Effector memory CD8-positive, alpha-beta T cell (primary cell): ENCODE data around the gene KCNQ2.

Experiments used
- ATAC-seq: fragments of 150-1000 bp; cut with Tn5 transposase; replicated peaks from 2 replicates; pipeline ENCODE4 v1.10.0; 2021; ENCODE audit warnings: mild to moderate bottlenecking, moderate library complexity
- DNase-seq, 3 experiments: peaks; one replicate each; pipeline ENCODE4 v3.0.0; 2021
- H3K27ac Mint-ChIP-seq, 2 donors: one replicate each; pipeline ENCODE4 v1.8.0; 2022; ENCODE audit warnings: mild to moderate bottlenecking in 2 of 2, mixed read lengths in 2 of 2, moderate library complexity in 2 of 2
- H3K27me3 Mint-ChIP-seq, 2 donors: one replicate each; pipeline ENCODE4 v1.8.0; 2022; ENCODE audit warnings: mixed read lengths in 2 of 2
- H3K36me3 Mint-ChIP-seq: one replicate; pipeline ENCODE4 v1.8.0; 2022; ENCODE audit warnings: mild to moderate bottlenecking, moderate library complexity, mixed read lengths; ENCODE audit not compliant: insufficient read depth
- H3K4me1 Mint-ChIP-seq, 2 donors: one replicate each; pipeline ENCODE4 v1.8.0; 2022; ENCODE audit warnings: low read depth in 2 of 2, mixed read lengths in 2 of 2
- H3K4me3 Mint-ChIP-seq, 2 donors: one replicate each; pipeline ENCODE4 v1.8.0; 2022; ENCODE audit warnings: mild to moderate bottlenecking in 2 of 2, mixed read lengths in 2 of 2, moderate library complexity in 2 of 2
- H3K9me3 Mint-ChIP-seq, 2 donors: one replicate each; pipeline ENCODE4 v1.8.0; 2022; ENCODE audit warnings: mixed read lengths in 2 of 2

KCNQ2 gene

DNA sequence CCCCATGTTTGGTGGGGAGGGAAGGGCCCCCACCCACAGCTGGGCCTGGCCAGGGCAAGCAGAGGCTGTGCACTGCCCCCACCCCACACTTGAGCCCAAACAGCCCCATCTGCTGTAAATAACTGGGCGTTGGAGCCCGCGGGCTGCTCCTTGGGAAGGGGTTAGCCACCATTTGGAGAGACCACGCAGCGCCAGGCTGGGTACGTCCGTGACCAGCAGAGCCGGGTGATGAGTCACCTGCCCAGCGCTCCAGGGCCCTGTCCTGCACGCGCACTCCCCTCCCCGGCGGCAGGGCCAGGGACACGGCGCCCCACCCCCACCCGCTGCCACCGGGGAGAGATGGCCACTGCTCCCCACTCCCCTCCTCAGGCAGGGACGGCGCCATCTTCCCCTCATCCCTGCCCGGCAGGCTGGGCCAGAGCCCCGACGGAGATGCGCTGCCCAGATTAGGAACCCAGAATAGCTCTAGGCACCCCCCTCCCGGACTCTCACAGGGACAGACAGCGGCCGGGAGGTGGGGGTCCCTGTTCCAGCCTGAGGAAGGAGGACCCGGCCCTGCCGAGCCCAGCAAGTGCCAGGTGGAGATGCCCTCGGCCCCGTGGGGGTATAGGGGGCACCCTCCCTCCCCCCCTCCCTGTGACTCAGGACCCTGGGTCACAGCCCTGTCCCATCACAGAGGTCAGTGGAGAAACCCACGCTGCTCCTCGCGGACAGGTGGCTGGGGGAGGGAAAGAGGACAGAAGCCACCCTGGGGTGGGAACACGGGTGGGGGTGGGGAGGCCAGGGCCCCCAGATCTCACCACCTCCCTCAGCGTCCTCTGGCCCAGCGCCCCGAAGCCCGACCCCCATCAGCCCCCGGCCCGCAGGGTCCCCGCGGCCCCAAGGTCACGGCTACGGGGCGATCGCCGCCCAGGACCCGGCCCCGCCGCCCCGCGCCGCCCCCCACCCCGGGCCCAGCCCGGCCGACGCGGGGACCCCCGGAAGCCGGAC lies 25.8 kb upstream of the KCNQ2 start:
- no peak for DNase-seq
- H3K27me3 Mint-ChIP-seq: peaks cover 5 to 16% of the 10 kb centered on the region in 2 donors
- no peaks in the 10 kb centered on the region for H3K9me3 Mint-ChIP-seq
- peak overlapping the region; percentile 51 to 62 for H3K4me3 Mint-ChIP-seq
- ATAC-seq: no peak
- peaks cover 0 to 5% of the 10 kb centered on the region in 2 donors for H3K4me1 Mint-ChIP-seq
- no peak overlapping the region for H3K27ac Mint-ChIP-seq
- no peaks in the 10 kb centered on the region for H3K36me3 Mint-ChIP-seq

DNA sequence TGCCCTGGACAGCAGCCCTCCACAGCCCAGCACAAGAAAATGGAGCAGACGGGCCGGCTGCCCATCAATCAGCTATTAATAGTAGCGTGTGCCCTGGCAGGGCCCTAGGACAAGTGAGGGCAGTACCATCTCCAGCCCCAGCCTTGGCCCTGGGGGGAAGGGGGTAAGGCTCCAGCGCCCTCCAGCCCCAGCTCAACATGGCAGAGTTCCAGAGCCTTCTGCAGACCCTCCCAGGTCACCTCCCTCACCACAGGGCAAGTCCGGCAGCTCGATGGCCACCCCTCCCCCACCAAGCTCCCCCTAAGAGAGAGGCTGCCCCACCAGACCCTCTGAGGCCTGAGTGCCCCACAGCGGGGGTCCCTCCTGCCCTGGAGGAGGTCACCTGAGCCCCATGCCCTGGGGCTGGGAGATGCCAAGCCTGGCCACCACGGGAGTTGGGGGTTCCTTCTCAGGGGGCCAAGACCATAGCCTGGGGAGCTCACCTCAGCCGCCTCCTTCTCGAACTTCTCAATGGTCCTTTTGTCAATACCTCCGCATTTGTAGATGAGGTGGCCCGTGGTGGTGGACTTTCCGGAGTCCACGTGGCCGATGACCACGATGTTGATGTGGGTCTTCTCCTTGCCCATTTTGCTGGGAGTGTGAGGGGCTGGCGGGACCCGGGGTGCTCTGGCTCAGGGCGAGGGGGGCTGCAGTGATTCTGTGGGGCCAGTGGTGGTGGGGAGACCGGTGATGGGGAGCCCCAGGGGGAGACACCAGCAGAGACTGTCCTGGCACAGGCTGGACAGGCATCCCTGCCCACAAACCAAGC lies 24.9 kb upstream of the KCNQ2 start:
- H3K27ac Mint-ChIP-seq: no peak overlapping the region
- H3K27me3 Mint-ChIP-seq: peaks cover 5 to 16% of the 10 kb centered on the region in 2 donors
- no peaks in the 10 kb centered on the region for H3K9me3 Mint-ChIP-seq
- DNase-seq (no peak), ATAC-seq (no peak)
- H3K4me3 Mint-ChIP-seq: peak overlapping the region; percentile 31 to 62
- H3K4me1 Mint-ChIP-seq: peaks cover 0 to 5% of the 10 kb centered on the region in 2 donors
- no peaks in the 10 kb centered on the region for H3K36me3 Mint-ChIP-seq

GRCh38 chr20:63496596-63497120 lies 24.2 kb upstream of the KCNQ2 start:
- peak overlapping the region; percentile 48 to 62 for H3K4me3 Mint-ChIP-seq
- no peaks in the 10 kb centered on the region for H3K36me3 Mint-ChIP-seq
- no peak for ATAC-seq
- no peaks in the 10 kb centered on the region for H3K9me3 Mint-ChIP-seq
- no peak for DNase-seq
- peaks cover 0 to 5% of the 10 kb centered on the region in 2 donors for H3K4me1 Mint-ChIP-seq
- peaks cover 5 to 20% of the 10 kb centered on the region in 2 donors for H3K27me3 Mint-ChIP-seq
- no peak overlapping the region for H3K27ac Mint-ChIP-seq

DNA sequence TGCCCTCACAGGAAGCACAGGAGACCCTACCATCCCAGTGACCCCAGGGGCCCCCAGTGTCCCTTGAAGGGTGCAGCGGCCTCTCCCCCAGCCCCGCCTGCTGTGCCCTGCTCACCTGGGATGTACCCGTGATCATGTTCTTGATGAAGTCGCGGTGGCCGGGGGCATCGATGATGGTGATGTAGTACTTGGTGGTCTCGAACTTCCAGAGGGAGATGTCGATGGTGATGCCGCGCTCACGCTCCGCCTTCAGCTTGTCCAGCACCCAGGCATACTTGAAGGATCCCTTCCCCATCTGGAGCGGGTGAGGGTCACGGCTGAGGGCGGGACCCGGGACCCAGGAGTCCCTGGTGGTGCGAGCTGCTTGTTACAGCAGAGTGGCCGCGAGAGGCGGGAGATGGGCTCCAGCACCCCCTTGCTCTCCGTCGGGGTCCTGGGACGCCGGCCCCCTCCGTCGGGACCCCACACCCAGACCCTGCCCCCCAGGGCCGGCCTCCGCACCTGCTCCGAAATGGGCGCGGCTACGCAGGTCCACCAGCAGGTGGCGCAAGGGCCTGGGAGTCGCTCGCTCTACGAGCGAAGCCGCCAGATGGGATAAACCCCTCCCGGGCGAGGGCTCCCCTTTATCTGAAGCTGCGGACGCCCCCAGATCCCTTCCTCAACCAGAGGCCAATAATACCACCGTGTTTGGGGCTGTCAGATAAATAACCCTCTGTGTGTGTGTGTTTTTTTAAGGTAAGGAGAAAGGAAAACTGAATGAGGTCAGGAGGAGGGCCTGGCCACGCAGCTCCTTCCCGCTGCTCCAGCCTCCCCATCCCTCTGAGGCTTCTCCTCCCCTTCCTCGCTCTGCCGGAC lies 23.5 kb upstream of the KCNQ2 start:
- DNase-seq: peak; percentile 73 to 74 (median 73)
- H3K9me3 Mint-ChIP-seq: no peaks in the 10 kb centered on the region
- H3K4me1 Mint-ChIP-seq: peaks cover 0 to 5% of the 10 kb centered on the region in 2 donors
- peak; percentile 66 for ATAC-seq
- no peak overlapping the region for H3K27ac Mint-ChIP-seq
- H3K4me3 Mint-ChIP-seq: peak overlapping the region; percentile 48 to 58
- H3K27me3 Mint-ChIP-seq: peaks cover 5 to 27% of the 10 kb centered on the region in 2 donors
- no peaks in the 10 kb centered on the region for H3K36me3 Mint-ChIP-seq

- H3K9me3 Mint-ChIP-seq: no peaks in the 10 kb centered on the region
- DNase-seq (no peak), ATAC-seq (no peak)
- no peaks in the 10 kb centered on the region for H3K36me3 Mint-ChIP-seq
- no peak overlapping the region for H3K4me3 Mint-ChIP-seq
- H3K27ac Mint-ChIP-seq: no peak overlapping the region
- H3K4me1 Mint-ChIP-seq: peaks cover 0 to 5% of the 10 kb centered on the region in 2 donors
- H3K27me3 Mint-ChIP-seq: peaks cover 5 to 33% of the 10 kb centered on the region in 2 donors
Observed at GRCh38 chr20:63495167-63495720, 22.8 kb upstream of the KCNQ2 start.

DNA sequence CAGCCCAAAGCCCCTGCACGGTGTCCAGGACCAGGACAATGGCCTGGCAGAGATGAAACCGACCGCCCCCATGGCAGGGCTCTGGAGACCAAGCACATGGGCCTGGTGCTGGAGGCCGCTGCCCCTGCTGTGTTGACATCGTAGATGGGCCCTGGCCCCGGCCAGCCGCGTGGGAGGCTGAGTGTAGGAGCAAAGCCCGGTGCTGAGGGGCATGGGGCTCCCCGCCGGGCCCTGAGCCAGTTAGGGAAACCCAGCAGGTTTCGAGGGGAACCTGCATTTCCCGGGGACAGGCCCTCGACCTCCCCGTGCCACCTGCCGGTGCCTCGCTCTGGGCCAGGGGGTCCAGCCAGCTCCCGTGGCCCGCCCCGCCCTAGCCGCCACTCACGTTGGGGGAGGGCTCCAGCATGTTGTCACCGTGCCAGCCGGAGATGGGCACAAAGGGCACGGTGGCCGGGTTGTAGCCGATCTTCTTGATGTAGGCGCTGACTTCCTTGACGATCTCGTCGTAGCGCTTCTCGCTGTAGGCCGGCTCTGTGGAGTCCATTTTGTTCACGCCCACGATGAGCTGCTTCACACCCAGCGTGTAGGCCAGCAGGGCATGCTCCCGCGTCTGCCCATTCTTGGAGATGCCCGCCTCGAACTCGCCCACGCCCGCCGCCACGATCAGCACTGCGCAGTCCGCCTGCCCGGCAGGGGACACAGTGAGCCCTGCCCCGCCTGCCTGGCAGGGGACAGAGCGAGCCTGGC lies 22.1 kb upstream of the KCNQ2 start:
- H3K27me3 Mint-ChIP-seq: peaks cover 5 to 40% of the 10 kb centered on the region in 2 donors

DNA sequence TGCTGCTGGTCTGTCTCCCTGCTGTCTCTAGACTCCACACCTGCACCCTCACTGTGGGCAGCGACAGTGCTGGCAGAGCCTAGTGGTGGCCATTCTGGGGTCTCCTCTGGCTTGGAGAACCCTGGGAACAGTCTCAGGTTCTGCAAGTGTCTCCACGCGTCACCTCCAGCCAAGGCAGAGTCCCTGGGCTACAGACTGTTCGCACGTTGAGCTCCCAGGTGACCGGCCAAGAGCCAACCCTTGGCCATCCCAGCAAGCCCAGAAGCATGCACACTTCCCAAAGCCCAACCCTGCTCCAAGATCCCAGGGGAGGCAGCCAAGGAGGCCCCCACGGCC lies 21.6 kb upstream of the KCNQ2 start:
- ATAC-seq: no peak
- Mint-ChIP-seq H3K4me1 (peaks cover 0 to 5% of the 10 kb centered on the region in 2 donors), H3K27ac (no peak overlapping the region), H3K4me3 (no peak overlapping the region), H3K9me3 (no peaks in the 10 kb centered on the region), H3K36me3 (no peaks in the 10 kb centered on the region), H3K27me3 (peaks cover 5 to 45% of the 10 kb centered on the region in 2 donors)
- DNase-seq: no peak

More for the DNA sequence above, 22.1 kb upstream of the KCNQ2 start:
- Mint-ChIP-seq H3K4me3 (no peak overlapping the region), H3K27ac (no peak overlapping the region), H3K36me3 (no peaks in the 10 kb centered on the region), H3K9me3 (no peaks in the 10 kb centered on the region), H3K4me1 (peaks cover 0 to 5% of the 10 kb centered on the region in 2 donors)
- no peak for DNase-seq
- no peak for ATAC-seq

DNA sequence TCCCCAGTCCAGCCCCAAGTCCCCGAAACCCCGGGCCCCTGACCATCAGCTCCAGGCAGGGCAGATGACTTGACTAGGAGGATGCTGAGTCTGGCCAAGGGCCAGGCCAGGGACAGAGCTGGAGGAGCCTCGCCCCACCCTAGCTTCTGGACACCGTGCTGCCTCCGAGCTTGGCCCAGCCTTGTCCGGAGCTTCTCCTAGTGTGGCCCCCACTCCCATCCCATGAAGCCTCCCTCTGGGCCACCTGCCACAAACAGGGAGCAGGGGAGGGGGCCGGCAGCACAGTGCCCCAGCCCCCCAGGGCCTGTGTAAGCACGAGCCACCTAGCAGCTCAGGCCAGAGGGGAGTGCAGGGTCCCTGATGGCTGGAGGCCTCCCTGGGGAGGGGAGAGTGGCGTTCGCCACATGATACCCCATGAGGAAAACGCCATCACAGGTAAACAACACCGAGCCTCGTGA lies 21.1 kb upstream of the KCNQ2 start:
- Mint-ChIP-seq H3K4me3 (no peak overlapping the region), H3K4me1 (peaks cover 0 to 5% of the 10 kb centered on the region in 2 donors), H3K27ac (no peak overlapping the region), H3K9me3 (no peaks in the 10 kb centered on the region), H3K27me3 (peaks cover 5 to 45% of the 10 kb centered on the region in 2 donors), H3K36me3 (no peaks in the 10 kb centered on the region)
- ATAC-seq (no peak), DNase-seq (no peak)

DNA sequence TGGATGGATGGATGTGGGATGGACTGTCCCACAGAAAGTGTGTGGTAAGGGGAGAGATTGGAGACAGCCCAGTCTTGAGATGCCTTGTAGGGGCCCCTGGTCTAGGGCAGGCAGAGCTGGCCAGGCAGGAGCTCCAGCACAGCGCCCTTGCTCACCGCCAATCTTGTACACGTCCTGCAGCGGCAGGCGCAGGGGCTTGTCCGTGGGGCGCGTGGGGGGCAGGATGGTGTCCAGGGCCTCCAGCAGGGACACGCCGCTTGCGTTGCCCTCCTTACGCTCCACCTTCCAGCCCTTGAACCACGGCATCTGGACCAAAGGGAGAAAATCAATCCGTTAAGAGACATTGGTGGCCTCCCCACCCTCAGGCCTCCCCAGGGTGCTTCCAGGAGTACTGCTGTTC lies 20.5 kb upstream of the KCNQ2 start:
- H3K9me3 Mint-ChIP-seq: no peaks in the 10 kb centered on the region
- ATAC-seq (no peak), DNase-seq (no peak)
- H3K27ac Mint-ChIP-seq: no peak overlapping the region
- H3K36me3 Mint-ChIP-seq: no peaks in the 10 kb centered on the region
- H3K4me3 Mint-ChIP-seq: no peak overlapping the region
- H3K27me3 Mint-ChIP-seq: peaks cover 5 to 45% of the 10 kb centered on the region in 2 donors
- H3K4me1 Mint-ChIP-seq: peaks cover 0 to 4% of the 10 kb centered on the region in 2 donors

- Mint-ChIP-seq H3K4me3 (no peak overlapping the region), H3K4me1 (peaks cover 0 to 3% of the 10 kb centered on the region in 2 donors), H3K27ac (no peak overlapping the region), H3K27me3 (peaks cover 5 to 43% of the 10 kb centered on the region in 2 donors), H3K9me3 (no peaks in the 10 kb centered on the region), H3K36me3 (no peaks in the 10 kb centered on the region)
- ATAC-seq: no peak
- DNase-seq: no peak
Observed at GRCh38 chr20:63492518-63492917, 20.1 kb upstream of the KCNQ2 start.

DNA sequence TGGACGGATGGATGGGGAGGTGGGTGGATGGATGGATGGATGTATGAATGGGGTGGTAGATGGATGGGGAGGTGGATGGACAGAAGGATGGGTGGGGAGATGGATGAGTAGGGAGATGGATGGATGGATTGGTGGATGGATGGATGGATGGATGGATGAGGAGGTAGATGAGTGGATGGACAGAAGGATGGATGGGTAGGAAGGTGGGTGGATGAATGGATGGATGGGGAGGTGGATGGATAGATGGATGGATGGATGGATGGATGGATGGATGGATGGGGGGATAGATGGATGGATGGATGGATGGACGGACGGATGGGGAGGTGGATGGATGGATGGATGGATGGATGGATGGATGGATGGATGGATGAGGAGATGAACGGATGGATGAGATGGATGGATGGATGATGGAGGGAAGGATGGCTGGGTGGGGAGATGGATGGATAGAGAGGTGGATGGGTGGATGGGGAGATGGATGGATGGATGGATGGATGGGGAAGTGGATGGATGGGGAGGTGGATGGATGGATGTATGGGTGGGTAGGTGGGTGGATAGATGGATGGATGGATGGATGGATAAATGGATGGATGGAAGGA lies 19.3 kb upstream of the KCNQ2 start:
- H3K27me3 Mint-ChIP-seq: peaks cover 1 to 40% of the 10 kb centered on the region in 2 donors
- H3K36me3 Mint-ChIP-seq: no peaks in the 10 kb centered on the region
- no peak for DNase-seq
- no peak overlapping the region for H3K4me3 Mint-ChIP-seq
- H3K9me3 Mint-ChIP-seq: no peaks in the 10 kb centered on the region
- ATAC-seq: no peak
- H3K27ac Mint-ChIP-seq: no peak overlapping the region
- H3K4me1 Mint-ChIP-seq: peaks cover 0 to 2% of the 10 kb centered on the region in 2 donors

DNA sequence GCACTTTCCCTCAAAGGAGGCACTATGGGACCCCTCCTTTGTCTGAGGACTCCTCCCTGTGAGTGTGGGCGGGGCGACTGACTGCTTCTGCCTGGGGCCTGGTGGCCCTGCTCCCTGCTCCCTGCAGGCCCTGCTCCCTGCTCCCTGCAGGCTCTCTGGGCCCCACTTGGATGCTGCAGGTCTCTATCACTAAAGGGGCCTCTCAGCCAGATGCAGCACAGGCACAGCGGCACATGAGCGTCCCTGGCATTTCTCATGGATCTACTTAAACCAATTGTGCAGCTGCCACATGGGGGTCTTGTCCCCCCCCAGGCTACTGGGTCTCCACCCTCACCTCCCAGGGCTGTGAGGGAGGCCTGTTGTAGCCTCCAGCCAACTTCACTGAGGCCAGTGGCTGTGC lies 18.6 kb upstream of the KCNQ2 start:
- Mint-ChIP-seq H3K4me1 (peaks cover 0 to under 1% of the 10 kb centered on the region in 2 donors), H3K36me3 (no peaks in the 10 kb centered on the region), H3K27me3 (peaks cover 5 to 41% of the 10 kb centered on the region in 2 donors), H3K27ac (no peak overlapping the region), H3K9me3 (no peaks in the 10 kb centered on the region), H3K4me3 (no peak overlapping the region)
- DNase-seq: no peak
- ATAC-seq: no peak
